HG03342 (cell line): ENCODE data around the gene ZNF682.
"Not testable (repeated sequence)": the region's sequence is repeated elsewhere in the genome, so short reads cannot be mapped to it uniquely, and the experiment has no call there.

Experiments
- ATAC-seq: cut with Tn5 transposase; IDR thresholded peaks from one replicate; pipeline ENCODE4 v1.9.1; 2021; ENCODE audit warnings: mild to moderate bottlenecking, moderate library complexity; ENCODE audit not compliant: unreplicated experiment

ZNF682 gene

DNA sequence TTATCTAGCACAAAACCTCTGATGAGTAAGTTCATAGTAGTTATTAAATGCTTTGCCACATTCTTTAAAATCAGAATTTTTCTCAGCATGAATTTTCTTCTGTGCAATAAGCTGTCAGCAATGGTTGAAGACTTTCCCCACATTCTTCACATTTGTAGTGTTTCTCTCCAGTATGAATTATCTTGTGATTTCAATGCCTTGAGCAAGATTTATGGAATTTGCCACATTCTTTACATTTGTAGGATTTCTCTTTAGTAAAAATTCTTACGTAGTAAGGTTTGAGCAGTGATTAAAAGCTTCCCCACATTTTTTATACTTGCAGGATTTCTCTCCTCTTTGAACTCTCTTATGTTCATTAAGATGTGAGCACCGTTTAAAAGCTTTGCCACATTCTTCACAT is 33.6 kb downstream of the ZNF682 start:
- ATAC-seq = no peak

DNA sequence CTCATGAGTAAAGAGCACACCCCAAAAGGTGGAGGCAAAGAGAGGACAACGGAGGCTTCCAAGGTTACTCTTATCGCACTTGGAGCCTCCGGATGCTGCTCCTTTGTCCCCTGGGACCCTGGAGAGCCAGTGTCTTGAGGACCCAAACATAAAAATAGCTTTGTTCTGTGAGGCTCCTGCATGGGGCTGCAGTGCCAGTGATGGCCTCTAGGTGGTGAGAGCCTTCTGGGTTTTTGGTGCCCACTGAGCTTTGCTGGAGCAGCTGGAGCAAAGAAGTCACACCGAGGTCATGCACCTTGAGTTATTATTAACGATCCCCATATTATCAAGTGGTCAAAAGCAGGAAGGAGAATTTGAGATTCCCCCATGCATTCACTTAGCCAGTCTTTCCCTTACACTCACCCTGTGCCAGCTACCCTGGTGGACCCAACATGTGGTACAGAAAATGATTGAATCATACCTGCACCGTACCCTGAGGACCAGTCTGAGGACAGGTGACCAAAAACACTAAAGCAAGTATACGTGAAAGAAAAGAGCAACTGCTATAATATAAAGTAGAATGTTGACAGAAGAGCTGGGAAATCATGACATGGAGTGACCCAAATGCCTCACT is 41.5 kb downstream of the ZNF682 start:
- ATAC-seq = no peak

DNA sequence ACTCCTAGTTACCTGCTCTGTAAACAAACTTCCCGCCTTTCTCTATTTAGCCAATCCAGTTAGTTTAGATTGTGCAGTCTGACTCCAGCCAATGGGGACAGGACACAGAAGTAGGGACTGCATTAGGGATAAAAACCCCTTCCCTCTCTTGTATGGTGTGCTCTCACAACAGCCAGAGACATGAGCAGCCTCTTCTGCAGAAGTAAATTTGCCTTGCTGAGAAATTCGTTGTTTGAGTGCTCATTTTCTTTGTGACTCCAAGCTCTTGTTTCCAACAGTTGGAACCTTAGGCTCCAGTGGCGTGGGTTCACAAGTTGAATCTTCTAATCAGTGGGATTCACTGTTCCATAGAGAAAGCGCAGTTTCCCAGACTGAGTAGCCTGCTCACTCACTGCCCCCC is 72.4 kb downstream of the ZNF682 start:
- no peak for ATAC-seq

DNA sequence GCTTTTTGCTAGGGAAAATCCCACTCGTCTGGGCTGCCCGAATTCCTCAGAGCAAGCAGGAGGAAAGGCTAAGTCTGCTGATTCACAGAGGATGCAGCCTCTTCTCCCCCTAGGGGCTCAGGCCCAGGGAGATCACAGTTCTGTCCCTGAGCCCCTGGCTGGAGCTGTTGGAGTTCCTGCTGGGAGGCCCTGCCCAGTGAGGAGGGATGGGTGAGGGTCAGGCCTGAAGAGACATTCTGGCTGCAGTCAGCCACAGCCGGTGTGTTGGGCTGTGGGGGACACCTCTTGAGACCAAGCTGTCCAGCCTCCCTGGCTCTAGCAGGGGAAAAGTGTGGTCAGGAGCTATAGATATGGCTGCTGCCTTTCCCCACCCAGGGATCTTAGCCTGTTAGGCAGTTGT is 73.2 kb downstream of the ZNF682 start:
- ATAC-seq = not testable (repeated sequence)

DNA sequence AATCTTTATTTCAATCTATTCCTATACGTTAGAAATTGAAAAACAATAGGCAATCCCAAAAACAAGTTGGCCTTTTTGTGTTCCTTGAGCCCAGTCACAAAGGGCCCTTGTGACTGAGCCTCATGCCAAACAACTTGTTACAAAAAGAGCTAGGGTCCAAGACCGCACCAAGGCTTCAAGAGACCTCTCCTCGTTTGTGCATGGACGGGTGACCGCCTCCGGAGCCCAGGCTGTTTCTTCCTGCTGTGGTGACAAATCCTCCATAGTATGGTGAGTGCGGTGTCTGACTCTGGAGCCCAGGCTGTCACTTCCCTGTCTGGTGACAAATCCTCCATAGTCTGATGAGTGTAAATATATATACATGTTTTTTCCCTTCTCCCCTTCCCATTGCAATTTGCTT is 74.9 kb downstream of the ZNF682 start:
- no peak for ATAC-seq

DNA sequence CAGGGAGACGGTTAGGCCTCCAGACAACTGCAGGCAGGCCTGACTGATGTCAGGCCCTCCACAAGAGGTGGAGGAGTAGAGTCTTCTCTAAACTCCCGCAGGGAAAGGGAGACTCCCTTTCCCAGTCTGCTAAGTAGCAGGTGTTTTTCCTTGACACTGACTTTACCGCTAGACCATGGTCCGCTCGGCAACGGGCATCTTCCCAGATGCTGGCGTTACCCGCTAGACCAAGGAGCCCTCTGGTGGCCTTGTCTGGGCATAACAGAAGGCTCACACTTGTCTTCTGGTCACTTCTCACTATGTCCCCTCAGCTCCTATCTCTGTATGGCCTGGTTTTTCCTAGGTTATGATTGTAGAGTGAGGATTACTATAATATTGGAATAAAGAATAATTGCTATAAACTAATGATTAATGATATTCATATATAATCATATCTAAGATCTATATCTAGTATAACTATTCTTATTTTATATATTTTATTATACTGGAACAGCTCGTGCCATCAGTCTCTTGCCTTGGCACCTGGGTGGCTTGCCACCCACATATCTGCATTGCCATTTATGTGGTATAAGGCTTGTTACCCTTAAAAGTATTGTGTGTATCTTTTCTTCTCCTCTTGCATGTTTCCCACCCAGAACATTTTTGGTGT is 80.0 kb downstream of the ZNF682 start:
- not testable (repeated sequence) for ATAC-seq

DNA sequence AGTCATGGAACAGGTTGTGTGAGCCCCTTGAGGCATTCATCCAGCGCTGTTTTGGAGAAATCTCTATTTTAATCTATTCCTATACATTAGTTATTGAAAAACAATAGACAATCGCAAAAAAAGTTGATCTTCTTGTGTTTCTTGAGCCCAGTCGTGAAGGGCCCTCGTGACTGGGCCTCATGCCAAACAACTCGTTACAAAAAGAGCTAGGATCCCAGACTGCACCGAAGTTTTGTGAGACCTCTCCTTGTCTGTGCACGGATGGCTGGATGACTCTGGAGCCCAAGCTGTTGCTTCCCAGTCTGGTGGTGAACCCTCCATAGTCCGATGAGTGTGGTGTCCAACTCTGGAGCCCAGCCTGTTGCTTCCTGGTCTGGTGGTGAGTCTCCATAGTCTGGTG is 81.5 kb downstream of the ZNF682 start:
- not testable (repeated sequence) for ATAC-seq

DNA sequence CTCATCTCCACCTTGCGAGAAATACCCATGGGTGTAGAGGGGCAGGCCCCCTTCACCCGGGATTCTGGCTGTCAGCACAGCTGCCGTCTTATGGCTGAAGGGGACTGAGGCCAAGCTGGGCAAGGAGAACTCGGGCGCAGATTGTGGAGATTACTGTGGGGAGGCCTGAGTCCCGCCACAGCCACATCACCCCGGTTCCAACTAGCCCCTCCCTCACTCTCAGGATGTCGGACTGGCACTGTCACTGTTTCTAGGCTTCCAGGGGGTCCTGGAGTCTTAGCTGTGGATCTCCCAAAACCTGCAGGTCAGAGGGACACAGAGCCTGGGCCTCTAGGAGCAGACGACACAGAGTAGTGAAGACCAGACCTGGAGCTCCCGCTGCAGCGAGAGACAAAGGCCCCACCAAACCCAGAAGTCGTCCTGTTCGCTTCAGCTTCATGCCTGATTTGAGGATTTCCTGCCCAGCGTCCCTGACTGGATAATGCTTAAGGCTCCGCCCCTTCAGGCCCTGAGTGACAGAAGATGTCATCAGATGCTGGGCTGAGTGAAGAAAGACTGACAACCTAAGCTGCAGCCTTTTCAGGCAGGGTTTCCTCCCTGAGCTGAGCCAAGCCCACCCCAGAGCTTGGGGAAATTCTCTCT is 82.8 kb downstream of the ZNF682 start:
- ATAC-seq = no peak

DNA sequence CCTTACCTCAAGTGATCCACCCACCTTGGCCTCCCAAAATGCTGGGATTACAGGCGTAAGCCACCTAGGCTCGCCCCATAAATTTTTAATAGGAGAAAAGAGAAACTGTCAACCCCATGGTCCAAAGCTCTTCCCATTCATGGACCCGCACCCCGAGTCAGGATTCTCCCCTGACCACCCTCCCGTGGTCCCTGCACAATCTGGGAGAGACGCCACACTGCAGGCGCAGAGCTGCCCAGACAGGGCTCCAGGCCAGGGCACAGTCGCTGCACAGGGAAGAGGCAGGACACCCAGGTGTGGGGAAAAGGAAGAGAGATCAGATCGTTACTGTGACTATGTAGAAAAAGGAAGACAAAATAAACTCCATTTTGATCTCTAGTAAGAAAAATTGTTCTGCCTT is 84.1 kb downstream of the ZNF682 start:
- no peak for ATAC-seq
